ENCODE results near the gene EFCAB6. TPM values are rescaled to one million over a fixed set of nuclear protein-coding genes. Genes with fewer than 3 reads are reported as not detected.

EFCAB6 gene
- total and polyA plus RNA-seq, 4 donors = 0.14 to 2.1 (median 0.53) TPM

DNA sequence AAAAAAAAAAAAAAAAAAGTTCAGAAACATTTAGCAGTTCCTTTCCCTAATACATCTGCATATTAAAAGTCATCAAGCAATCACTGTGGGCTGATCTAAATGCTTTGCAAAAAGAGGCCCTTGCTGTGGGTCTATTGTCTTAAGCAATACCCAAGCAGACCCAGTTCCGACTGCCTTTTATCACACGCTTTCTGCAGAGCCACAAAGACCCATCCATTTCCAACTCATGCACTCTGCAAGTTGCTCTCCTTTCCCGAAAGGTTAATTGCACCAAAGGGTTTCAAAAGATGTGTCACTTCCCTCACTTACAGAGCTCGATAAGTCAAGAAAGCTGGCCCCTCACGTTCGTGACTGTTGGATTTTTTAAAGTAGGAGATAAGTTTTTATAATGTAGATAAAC, 261.4 kb downstream of the EFCAB6 start:
- TF ChIP-seq RXRA (IDR thresholded peaks at IDR 0.05) = no peak
- Histone ChIP-seq H3K9me3 (ENCODE audit: control insufficient read depth in 4 of 4, low read length in 3 of 4) (no peaks in the 10 kb centered on the region), H3K4me1 (ENCODE audit: control insufficient read depth in 4 of 4, insufficient read depth in 4 of 4, low read length in 3 of 4) (no peaks in the 10 kb centered on the region), H3K27ac (ENCODE audit: low read depth in 1 of 2, low read length in 2 of 2) (no peak overlapping the region), H3K27me3 (ENCODE audit: control insufficient read depth in 4 of 4, insufficient read depth in 4 of 4, low read length in 3 of 4) (no peaks in the 10 kb centered on the region), H3K36me3 (ENCODE audit: control insufficient read depth in 4 of 4, insufficient read depth in 3 of 4, low read depth in 1 of 4, low read length in 3 of 4) (no peaks in the 10 kb centered on the region), H3K9ac (ENCODE audit: low read depth in 1 of 2, low read length in 2 of 2) (no peak overlapping the region), H3K4me3 (ENCODE audit: low read depth in 1 of 3, low read length in 3 of 3) (no peak overlapping the region)
- WGBS = 90% methylated on average over 6 of the region's 6 CpGs
- DNase-seq (ENCODE audit: low spot score) = no peak

GRCh38 chr22:43550024-43550620, 262.0 kb downstream of the EFCAB6 start:
- no peaks in the 10 kb centered on the region for H3K36me3 ChIP-seq (ENCODE audit: control insufficient read depth in 4 of 4, insufficient read depth in 3 of 4, low read depth in 1 of 4, low read length in 3 of 4)
- peak; percentile 16 for DNase-seq (ENCODE audit: low spot score)
- H3K4me3 ChIP-seq (ENCODE audit: low read depth in 1 of 3, low read length in 3 of 3) = no peak overlapping the region
- H3K27me3 ChIP-seq (ENCODE audit: control insufficient read depth in 4 of 4, insufficient read depth in 4 of 4, low read length in 3 of 4) = no peaks in the 10 kb centered on the region
- H3K27ac ChIP-seq (ENCODE audit: low read depth in 1 of 2, low read length in 2 of 2) = no peak overlapping the region
- 80% methylated on average over 14 of the region's 14 CpGs for WGBS
- no peak for TF ChIP-seq CTCF (IDR thresholded peaks at IDR 0.05; ENCODE audit: low read depth, low read length, missing input control)
- no peak for TF ChIP-seq GABPA (IDR thresholded peaks at IDR 0.05 in 1 of 2, conservative IDR thresholded peaks at IDR 0.05 in 1 of 2)
- no peaks in the 10 kb centered on the region for H3K9me3 ChIP-seq (ENCODE audit: control insufficient read depth in 4 of 4, low read length in 3 of 4)
- no peaks in the 10 kb centered on the region for H3K4me1 ChIP-seq (ENCODE audit: control insufficient read depth in 4 of 4, insufficient read depth in 4 of 4, low read length in 3 of 4)
- no peak overlapping the region for H3K9ac ChIP-seq (ENCODE audit: low read depth in 1 of 2, low read length in 2 of 2)

DNA sequence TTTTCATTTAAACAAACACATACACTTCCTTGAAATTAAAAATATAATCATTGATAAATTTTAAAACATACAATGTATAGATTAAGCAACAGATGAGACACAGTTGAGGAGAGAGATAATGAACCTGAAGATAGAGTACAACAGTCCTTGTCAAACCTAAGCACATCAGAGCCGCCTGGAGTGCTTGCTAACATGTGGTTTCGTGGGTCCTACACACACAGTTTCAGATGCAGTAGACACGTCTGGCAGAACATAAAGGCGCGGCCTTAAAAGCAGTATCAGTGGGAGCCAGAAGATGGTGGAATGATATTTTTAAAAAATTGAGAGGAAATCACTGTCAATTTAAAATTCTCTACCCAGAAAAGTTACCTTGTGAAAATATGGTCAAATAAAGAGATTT, 265.9 kb downstream of the EFCAB6 start:
- Histone ChIP-seq H3K9me3 (ENCODE audit: control insufficient read depth in 4 of 4, low read length in 3 of 4) (no peaks in the 10 kb centered on the region), H3K4me1 (ENCODE audit: control insufficient read depth in 4 of 4, insufficient read depth in 4 of 4, low read length in 3 of 4) (no peaks in the 10 kb centered on the region), H3K27ac (ENCODE audit: low read depth in 1 of 2, low read length in 2 of 2) (no peak overlapping the region), H3K9ac (ENCODE audit: low read depth in 1 of 2, low read length in 2 of 2) (no peak overlapping the region), H3K36me3 (ENCODE audit: control insufficient read depth in 4 of 4, insufficient read depth in 3 of 4, low read depth in 1 of 4, low read length in 3 of 4) (no peaks in the 10 kb centered on the region), H3K27me3 (ENCODE audit: control insufficient read depth in 4 of 4, insufficient read depth in 4 of 4, low read length in 3 of 4) (no peaks in the 10 kb centered on the region), H3K4me3 (ENCODE audit: low read depth in 1 of 3, low read length in 3 of 3) (no peak overlapping the region)
- 87% methylated on average over 5 of the region's 5 CpGs for WGBS
- no peak for TF ChIP-seq MAX (IDR thresholded peaks at IDR 0.05)
- no peak for TF ChIP-seq NR2F2 (IDR thresholded peaks at IDR 0.05)
- no peak for TF ChIP-seq FOXA2 (IDR thresholded peaks at IDR 0.05)
- TF ChIP-seq HNF4G (IDR thresholded peaks at IDR 0.05) = no peak
- no peak for TF ChIP-seq TAF1 (conservative IDR thresholded peaks at IDR 0.05)
- TF ChIP-seq FOXA1 (IDR thresholded peaks at IDR 0.05) = no peak
- TF ChIP-seq YY1 (IDR thresholded peaks at IDR 0.05) = no peak
- TF ChIP-seq CTCF (IDR thresholded peaks at IDR 0.05; ENCODE audit: low read depth, low read length, missing input control) = no peak
- TF ChIP-seq RAD21 (IDR thresholded peaks at IDR 0.05) = no peak
- TF ChIP-seq HNF4A (conservative IDR thresholded peaks at IDR 0.05) = no peak
- no peak for TF ChIP-seq REST (IDR thresholded peaks at IDR 0.05)
- TF ChIP-seq JUND (IDR thresholded peaks at IDR 0.05) = no peak
- TF ChIP-seq EGR1 (IDR thresholded peaks at IDR 0.05; ENCODE audit: low read depth in 2 of 2) = no peak
- no peak for TF ChIP-seq ATF3 (IDR thresholded peaks at IDR 0.05)
- no peak for TF ChIP-seq SP1 (IDR thresholded peaks at IDR 0.05)
- no peak for DNase-seq (ENCODE audit: low spot score)
